HG03378 (cell line): ENCODE data around the gene CCDC192.

Experiments used
- ATAC-seq: cut with Tn5 transposase; IDR thresholded peaks from one replicate; pipeline ENCODE4 v1.9.1; 2021; ENCODE audit warnings: mild to moderate bottlenecking, moderate library complexity; ENCODE audit not compliant: unreplicated experiment

CCDC192 gene

GRCh38 chr5:127944125-127944524 lies 240.9 kb downstream of the CCDC192 start:
- no peak for ATAC-seq

- ATAC-seq: no peak
Measured at GRCh38 chr5:127947941-127948340, 244.8 kb downstream of the CCDC192 start.

- no peak for ATAC-seq
Measured at GRCh38 chr5:127950707-127951391, 247.7 kb downstream of the CCDC192 start.

GRCh38 chr5:127951791-127952190 lies 248.6 kb downstream of the CCDC192 start:
- ATAC-seq: no peak

- no peak for ATAC-seq
Measured at GRCh38 chr5:127957183-127957582, 254.0 kb downstream of the CCDC192 start.

- no peak for ATAC-seq
Measured at GRCh38 chr5:127957701-127958239, 254.6 kb downstream of the CCDC192 start.

- ATAC-seq: no peak
Measured at GRCh38 chr5:127958421-127959011, 255.3 kb downstream of the CCDC192 start.

GRCh38 chr5:127959152-127959764 lies 256.1 kb downstream of the CCDC192 start:
- no peak for ATAC-seq

- no peak for ATAC-seq
Measured at GRCh38 chr5:127960270-127960691, 257.1 kb downstream of the CCDC192 start.

GRCh38 chr5:127961006-127961762 lies 258.0 kb downstream of the CCDC192 start:
- ATAC-seq: no peak

- ATAC-seq: no peak
Measured at GRCh38 chr5:127961763-127962145, 258.6 kb downstream of the CCDC192 start.

- no peak for ATAC-seq
Measured at GRCh38 chr5:127962491-127962890, 259.3 kb downstream of the CCDC192 start.

GRCh38 chr5:127963233-127963632 lies 260.0 kb downstream of the CCDC192 start:
- ATAC-seq: no peak

- no peak for ATAC-seq
Measured at GRCh38 chr5:127963931-127964330, 260.7 kb downstream of the CCDC192 start.

- no peak for ATAC-seq
Measured at GRCh38 chr5:127967323-127967982, 264.3 kb downstream of the CCDC192 start.

- no peak for ATAC-seq
Measured at GRCh38 chr5:127967983-127968592, 264.9 kb downstream of the CCDC192 start.

GRCh38 chr5:127969002-127969401 lies 265.8 kb downstream of the CCDC192 start:
- ATAC-seq: no peak

GRCh38 chr5:127969651-127970050 lies 266.5 kb downstream of the CCDC192 start:
- ATAC-seq: no peak

GRCh38 chr5:127970081-127970480 lies 266.9 kb downstream of the CCDC192 start:
- no peak for ATAC-seq

- no peak for ATAC-seq
Measured at GRCh38 chr5:127970854-127971425, 267.7 kb downstream of the CCDC192 start.
